Endothelial cell of umbilical vein (primary cell): ENCODE data around the gene CARHSP1. TPM values are rescaled to one million over a fixed set of nuclear protein-coding genes. Genes with fewer than 3 reads are reported as not detected.

ENCODE experiments used
- BruUV-seq: library from RNA; stranded (reverse); fragments of 400-500 nt; replicated peaks from 2 replicates; lab custom pipeline; 2021; lab: Mats Ljungman, UMichigan
- CTCF ChIA-PET: fragments of 300-600, 350-600 bp; sonication (Branson Sonifier 250); formaldehyde crosslinking; loops from one replicate; lab custom pipeline; 2021; ENCODE audit warnings: antibody characterized with exemption, inconsistent platforms; lab: Charles Lee
- POLR2A ChIA-PET: fragments of 300-600, 350-600 bp; sonication (Branson Sonifier 250); formaldehyde crosslinking; loops from one replicate; lab custom pipeline; 2021; ENCODE audit warnings: antibody characterized with exemption, inconsistent platforms; lab: Charles Lee
- DNase-seq: peaks from one replicate; pipeline ENCODE4 v3.0.0-alpha.2; 2011; ENCODE audit warnings: low read depth, low spot score
- FAIRE-seq: peaks from 2 replicates; lab custom pipeline; 2011; peaks lifted over from hg19 to GRCh38; lab: Jason Lieb, UNC
- H2AFZ ChIP-seq: 2 replicates; pipeline ENCODE4 v1.6.0; 2012; ENCODE audit warnings: low read depth, low read length, control low read depth, inconsistent platforms
- H3K27ac ChIP-seq: 2 replicates; pipeline ENCODE4 v1.5.1; 2011; ENCODE audit warnings: low read depth, mild to moderate bottlenecking, control low read depth, low read length, moderate library complexity; ENCODE audit not compliant: insufficient read depth
- H3K27me3 ChIP-seq, 2 experiments: 2 replicates each; pipeline versions ENCODE4 v1.6.0 to v1.6.1; 2011; ENCODE audit warnings: low read length in 2 of 2, mixed read lengths in 1 of 2; ENCODE audit not compliant: control insufficient read depth in 2 of 2, insufficient read depth in 2 of 2
- H3K36me3 ChIP-seq, 2 experiments: 2 replicates in 1 of 2; 3 replicates in 1 of 2; pipeline ENCODE4 v1.5.1; 2011; ENCODE audit warnings: low read length in 2 of 2, mild to moderate bottlenecking in 1 of 2, moderate library complexity in 1 of 2; ENCODE audit not compliant: control insufficient read depth in 2 of 2, insufficient read depth in 2 of 2; ENCODE audit errors: extremely low read depth in 1 of 2
- H3K4me1 ChIP-seq: 3 replicates; pipeline ENCODE4 v1.5.1; 2011; ENCODE audit warnings: mild to moderate bottlenecking, low read length; ENCODE audit not compliant: control insufficient read depth, insufficient read depth; ENCODE audit errors: extremely low read depth
- H3K4me2 ChIP-seq: 2 replicates; pipeline ENCODE4 v1.6.1; 2011; ENCODE audit warnings: low read length, control low read depth, mixed read lengths; ENCODE audit not compliant: insufficient read depth
- H3K4me3 ChIP-seq, 3 experiments: fragments of 200-600 bp in 1 of 3; sonication (generic), shearing (Covaris generic) in 1 of 3; replicated peaks in 1 of 3; 2 replicates each; pipeline ENCODE4 v1.5.1; 2011 to 2016; ENCODE audit warnings: control low read depth in 3 of 3, low read length in 3 of 3, mild to moderate bottlenecking in 2 of 3, inconsistent platforms in 1 of 3, low read depth in 1 of 3, moderate library complexity in 1 of 3; ENCODE audit not compliant: insufficient read depth in 1 of 3
- H3K79me2 ChIP-seq: 2 replicates; pipeline ENCODE4 v1.6.0; 2012; ENCODE audit warnings: low read length, inconsistent platforms; ENCODE audit not compliant: control insufficient read depth, insufficient read depth
- H3K9ac ChIP-seq: replicated peaks from 2 replicates; pipeline ENCODE3; 2011; ENCODE audit warnings: low read length, control low read depth; ENCODE audit not compliant: insufficient read depth; ENCODE audit errors: extremely low read depth
- H3K9me1 ChIP-seq: replicated peaks from 3 replicates; pipeline ENCODE4 v1.6.0; 2011; ENCODE audit warnings: mild to moderate bottlenecking, low read length; ENCODE audit not compliant: control insufficient read depth, insufficient read depth; ENCODE audit errors: extremely low read depth
- H3K9me3 ChIP-seq: replicated peaks from 2 replicates; pipeline ENCODE4 v1.5.1; 2012; ENCODE audit warnings: low read length, inconsistent platforms; ENCODE audit not compliant: control insufficient read depth, insufficient read depth
- H4K20me1 ChIP-seq: replicated peaks from 2 replicates; pipeline ENCODE3; 2011; ENCODE audit warnings: mild to moderate bottlenecking, low read length; ENCODE audit not compliant: control insufficient read depth, insufficient read depth; ENCODE audit errors: extremely low read depth
- EZH2 ChIP-seq: IDR thresholded peaks from 2 replicates; pipeline ENCODE4 v1.6.1; 2012; ENCODE audit warnings: borderline replicate concordance, low read depth, mild to moderate bottlenecking, moderate library complexity, low read length, inconsistent platforms; ENCODE audit not compliant: severe bottlenecking
- FOS ChIP-seq: IDR thresholded peaks from 2 replicates; pipeline ENCODE4 v1.6.1; 2011; ENCODE audit warnings: mild to moderate bottlenecking, low read length, moderate library complexity, borderline replicate concordance; ENCODE audit not compliant: insufficient read depth
- GATA2 ChIP-seq: IDR thresholded peaks from 2 replicates; pipeline ENCODE4 v1.7.0; 2011; ENCODE audit warnings: low read depth, mild to moderate bottlenecking, moderate library complexity, mixed read lengths, low read length; ENCODE audit not compliant: insufficient read length, insufficient read depth
- JUN ChIP-seq: IDR thresholded peaks from 2 replicates; pipeline ENCODE4 v1.6.1; 2011; ENCODE audit warnings: borderline replicate concordance, low read depth; ENCODE audit not compliant: insufficient read length, insufficient read depth
- MYC ChIP-seq: IDR thresholded peaks from one replicate; pipeline ENCODE4 v1.6.1; 2011; ENCODE audit warnings: mild to moderate bottlenecking, low read depth, low read length
- POLR2A ChIP-seq: IDR thresholded peaks from 2 replicates; pipeline ENCODE4 v1.6.1; 2012; ENCODE audit warnings: low read depth, mild to moderate bottlenecking, control low read depth, low read length
- POLR2AphosphoS5 ChIP-seq: IDR thresholded peaks from 2 replicates; pipeline ENCODE4 v1.6.1; 2012; ENCODE audit warnings: low read depth, mild to moderate bottlenecking, control low read depth, low read length, moderate library complexity; ENCODE audit not compliant: insufficient read depth
- dilution Hi-C: fragments of 300-500 bp; cut with MboI; formaldehyde crosslinking; loops from one replicate; pipeline ENCODE4 v1.15.0; 2019; ENCODE audit warnings: low sequenced_read_pairs; ENCODE audit not compliant: extremely low pct_ligation_motif_present
- intact Hi-C: fragments of 100-400 bp; cut with micrococcal nuclease; formaldehyde crosslinking; loops from one replicate; pipeline ENCODE4 v1.10.0; 2022
- polyA plus RNA-seq, 4 experiments: library from polyadenylated mRNA; depleted of rRNA in 3 of 4; stranded (reverse) in 3 of 4; unstranded in 1 of 4; fragments of >200 nt; gene quantifications; 2 replicates each; pipeline versions ENCODE4 v1.2.1 to v1.2.3, GENCODE V29; 2011 to 2012; ENCODE audit warnings: missing spikeins in 1 of 4
- total RNA-seq: library from RNA; stranded (reverse); gene quantifications from 2 replicates; pipeline ENCODE4 v1.2.3, GENCODE V29; 2021
- TF ChIP-seq, protein P1 (sequence below), 2 donors: IDR thresholded peaks; 1 replicate in 1 of 2; 2 replicates in 1 of 2; pipeline ENCODE4 v1.5.1; 2011; ENCODE audit warnings: low read length in 2 of 2, mild to moderate bottlenecking in 2 of 2, moderate library complexity in 2 of 2, control low read depth in 1 of 2, inconsistent platforms in 1 of 2, low read depth in 1 of 2; ENCODE audit not compliant: insufficient read depth in 1 of 2; ENCODE audit errors: extremely low read depth in 1 of 2
- TF ChIP-seq, protein P2 (sequence below): IDR thresholded peaks from 2 replicates; pipeline ENCODE4 v1.6.1; 2011; ENCODE audit not compliant: insufficient read depth, insufficient read length

CARHSP1 gene
- total and polyA plus RNA-seq, 2 donors (not counting 3 experiments of a cell fraction or from before 2014, with no cell fraction given), result 64.9 to 72.5 TPM

DNA sequence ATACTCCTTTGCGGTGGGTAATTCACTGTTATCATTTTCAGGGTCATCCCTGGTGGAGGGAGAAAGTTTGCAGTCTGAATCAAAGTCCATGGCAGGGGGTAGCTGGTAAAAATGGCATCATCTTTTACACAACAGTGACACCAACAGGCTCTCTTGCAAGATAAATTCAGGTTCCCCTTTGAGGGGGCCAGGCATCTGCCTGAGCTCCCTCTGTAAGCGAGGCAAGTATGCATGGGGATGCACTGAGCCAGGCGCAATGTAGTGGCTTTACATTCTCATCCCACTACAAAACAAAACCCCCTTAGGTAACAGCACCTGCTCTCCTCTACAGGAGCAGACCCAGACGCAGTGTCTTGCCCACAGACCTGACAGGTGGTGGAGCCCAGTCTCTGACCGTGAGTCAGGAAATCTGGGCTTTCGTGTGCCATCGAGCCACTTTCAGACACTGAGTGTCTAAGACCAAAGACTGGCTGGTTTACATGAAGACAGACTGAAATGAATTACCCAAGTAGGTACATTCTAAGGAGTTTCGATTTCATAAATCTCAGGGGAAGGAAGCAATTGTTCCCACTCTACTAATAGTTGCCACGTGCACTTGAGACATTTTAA is 31.0 kb upstream of the CARHSP1 start:
- H3K9me1 ChIP-seq, result no peaks in the 10 kb centered on the region
- intact Hi-C loops, result no loop called here
- H3K9me3 ChIP-seq, result no peaks in the 10 kb centered on the region
- BruUV-seq, result no TSS peak
- H3K4me2 ChIP-seq, result no peak overlapping the region
- no peaks in the 10 kb centered on the region for H3K27me3 ChIP-seq
- DNase-seq (no peak), FAIRE-seq (no peak)
- peaks cover 51 to 60% of the 10 kb centered on the region in 2 experiments for H3K36me3 ChIP-seq
- ChIA-PET CTCF (interaction anchor here (1.1 to 7.3 kb wide), 4 partner anchors 14 to 109 kb away, joined by 3 to 32 read pairs (median 6); no protein-coding TSS in a partner anchor), POLR2A (no interaction called here)
- H2AFZ ChIP-seq, result no peak overlapping the region
- peaks cover 3% of the 10 kb centered on the region for H3K79me2 ChIP-seq
- dilution Hi-C loops, result no loop called here
- no peaks in the 10 kb centered on the region for H3K4me1 ChIP-seq
- TF ChIP-seq MYC (no peak), FOS (no peak), POLR2A (no peak), POLR2AphosphoS5 (no peak), EZH2 (no peak)
- no peak overlapping the region for H3K9ac ChIP-seq
- H3K27ac ChIP-seq, result no peak overlapping the region
- H3K4me3 ChIP-seq, result no peak overlapping the region
- H4K20me1 ChIP-seq, result no peaks in the 10 kb centered on the region

DNA sequence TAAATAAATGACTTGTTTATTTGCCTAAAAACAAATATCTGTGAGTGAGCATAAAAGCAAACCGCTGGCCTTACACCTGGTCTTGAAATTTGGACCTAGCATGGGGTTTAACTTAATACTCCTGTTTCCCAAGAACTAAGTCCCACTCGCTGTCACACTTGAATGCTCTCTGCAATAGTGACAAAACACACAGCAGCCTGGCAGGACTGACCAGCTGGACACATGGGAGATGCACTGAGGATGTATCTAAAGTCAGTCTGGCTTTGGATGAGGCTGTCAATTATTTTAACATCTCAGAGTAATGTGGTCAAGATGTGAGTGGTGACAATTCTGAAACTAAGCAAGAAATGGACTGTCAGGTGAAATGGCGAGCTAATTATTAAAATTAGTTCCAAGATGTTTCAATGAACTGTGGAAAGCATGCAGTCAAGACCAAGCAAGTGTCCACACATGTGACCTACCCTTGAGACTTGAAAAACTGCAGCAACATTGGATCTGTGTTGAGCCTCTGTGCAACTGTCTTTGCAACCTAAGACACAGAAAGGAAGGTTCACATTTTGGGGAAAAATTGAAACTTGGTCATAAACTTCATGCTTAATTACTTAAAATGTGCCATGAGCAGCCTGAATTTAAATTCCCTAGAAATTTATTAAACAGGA is 30.0 kb upstream of the CARHSP1 start:
- intact Hi-C loops, result no loop called here
- FAIRE-seq (no peak), DNase-seq (no peak)
- H3K4me2 ChIP-seq, result no peak overlapping the region
- no peak overlapping the region for H3K9ac ChIP-seq
- H3K27ac ChIP-seq, result no peak overlapping the region
- peaks cover 54 to 56% of the 10 kb centered on the region in 2 experiments for H3K36me3 ChIP-seq
- dilution Hi-C loops, result no loop called here
- H3K27me3 ChIP-seq, result no peaks in the 10 kb centered on the region
- ChIA-PET CTCF (interaction anchor here (2.0 to 7.3 kb wide), 2 partner anchors 19 to 110 kb away, joined by 8 to 32 read pairs; no protein-coding TSS in a partner anchor), POLR2A (no interaction called here)
- no peak overlapping the region for H3K4me3 ChIP-seq
- no TSS peak for BruUV-seq
- H3K9me3 ChIP-seq, result no peaks in the 10 kb centered on the region
- H3K9me1 ChIP-seq, result no peaks in the 10 kb centered on the region
- H3K79me2 ChIP-seq, result peaks cover 3% of the 10 kb centered on the region
- TF ChIP-seq GATA2 (no peak), POLR2A (no peak), POLR2AphosphoS5 (no peak), EZH2 (no peak), FOS (no peak), JUN (no peak), MYC (no peak)
- TF ChIP-seq, protein P1, sequence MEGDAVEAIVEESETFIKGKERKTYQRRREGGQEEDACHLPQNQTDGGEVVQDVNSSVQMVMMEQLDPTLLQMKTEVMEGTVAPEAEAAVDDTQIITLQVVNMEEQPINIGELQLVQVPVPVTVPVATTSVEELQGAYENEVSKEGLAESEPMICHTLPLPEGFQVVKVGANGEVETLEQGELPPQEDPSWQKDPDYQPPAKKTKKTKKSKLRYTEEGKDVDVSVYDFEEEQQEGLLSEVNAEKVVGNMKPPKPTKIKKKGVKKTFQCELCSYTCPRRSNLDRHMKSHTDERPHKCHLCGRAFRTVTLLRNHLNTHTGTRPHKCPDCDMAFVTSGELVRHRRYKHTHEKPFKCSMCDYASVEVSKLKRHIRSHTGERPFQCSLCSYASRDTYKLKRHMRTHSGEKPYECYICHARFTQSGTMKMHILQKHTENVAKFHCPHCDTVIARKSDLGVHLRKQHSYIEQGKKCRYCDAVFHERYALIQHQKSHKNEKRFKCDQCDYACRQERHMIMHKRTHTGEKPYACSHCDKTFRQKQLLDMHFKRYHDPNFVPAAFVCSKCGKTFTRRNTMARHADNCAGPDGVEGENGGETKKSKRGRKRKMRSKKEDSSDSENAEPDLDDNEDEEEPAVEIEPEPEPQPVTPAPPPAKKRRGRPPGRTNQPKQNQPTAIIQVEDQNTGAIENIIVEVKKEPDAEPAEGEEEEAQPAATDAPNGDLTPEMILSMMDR (IDR thresholded peaks at IDR 0.05; ENCODE audit: extremely low read depth in 1 of 2, insufficient read depth in 1 of 2, low read depth in 1 of 2, low read length in 2 of 2), result no peak
- TF ChIP-seq, protein P2, sequence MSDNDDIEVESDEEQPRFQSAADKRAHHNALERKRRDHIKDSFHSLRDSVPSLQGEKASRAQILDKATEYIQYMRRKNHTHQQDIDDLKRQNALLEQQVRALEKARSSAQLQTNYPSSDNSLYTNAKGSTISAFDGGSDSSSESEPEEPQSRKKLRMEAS, result no peak
- H3K4me1 ChIP-seq, result no peaks in the 10 kb centered on the region
- no peak overlapping the region for H2AFZ ChIP-seq
- no peaks in the 10 kb centered on the region for H4K20me1 ChIP-seq
